ENCODE data around the gene EML5. TPM values are rescaled to one million over a fixed set of nuclear protein-coding genes. Genes with fewer than 3 reads are reported as not detected.
A peak's percentile ranks its signal among the peaks of the same experiment; 100 is the strongest.

EML5 gene
- total RNA-seq, 6 experiments from 2014 or later: 8.7 to 15.7 (median 14.7) TPM

DNA sequence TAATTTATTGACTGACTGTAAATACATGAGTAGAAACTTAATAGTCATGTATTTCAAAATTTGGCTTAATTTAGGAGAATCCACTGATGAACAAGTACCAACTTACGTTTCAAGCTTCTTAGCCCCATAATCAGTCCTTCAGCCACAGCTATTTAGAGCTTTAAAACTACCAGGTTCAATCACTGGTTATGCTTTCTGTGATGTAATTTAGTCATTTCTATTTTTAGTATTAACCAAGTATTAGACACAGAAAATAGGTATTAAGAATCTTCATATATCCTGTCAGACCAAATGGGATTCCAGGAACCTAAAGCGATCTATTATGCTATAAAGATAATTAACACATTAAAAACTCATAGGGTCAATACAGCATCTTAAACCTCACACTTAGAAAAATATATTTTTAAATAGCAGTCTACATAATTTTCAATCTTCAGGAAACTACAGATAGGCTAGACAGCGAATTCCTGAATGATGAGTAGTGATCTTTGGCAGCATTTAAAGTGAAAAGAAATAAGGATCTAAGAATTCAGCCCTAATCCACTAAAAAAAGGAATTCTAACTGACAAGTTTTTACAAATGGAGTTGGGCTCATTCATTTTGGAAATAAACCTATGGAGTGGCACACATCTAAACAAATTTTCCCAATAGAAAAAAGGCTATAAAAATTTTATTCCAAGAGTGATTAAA lies 178.4 kb downstream of the EML5 start:
- peaks cover 51% of the 10 kb centered on the region for H3K36me3 Mint-ChIP-seq (ENCODE audit: low read depth)
- H3K27me3 Mint-ChIP-seq (ENCODE audit: insufficient read depth): no peaks in the 10 kb centered on the region; the same call in 1 of the 2 replicates
- peak; percentile 68 for DNase-seq
- H3K4me3 Mint-ChIP-seq: peak overlapping the region; percentile 68
- TF ChIP-seq, protein P1, sequence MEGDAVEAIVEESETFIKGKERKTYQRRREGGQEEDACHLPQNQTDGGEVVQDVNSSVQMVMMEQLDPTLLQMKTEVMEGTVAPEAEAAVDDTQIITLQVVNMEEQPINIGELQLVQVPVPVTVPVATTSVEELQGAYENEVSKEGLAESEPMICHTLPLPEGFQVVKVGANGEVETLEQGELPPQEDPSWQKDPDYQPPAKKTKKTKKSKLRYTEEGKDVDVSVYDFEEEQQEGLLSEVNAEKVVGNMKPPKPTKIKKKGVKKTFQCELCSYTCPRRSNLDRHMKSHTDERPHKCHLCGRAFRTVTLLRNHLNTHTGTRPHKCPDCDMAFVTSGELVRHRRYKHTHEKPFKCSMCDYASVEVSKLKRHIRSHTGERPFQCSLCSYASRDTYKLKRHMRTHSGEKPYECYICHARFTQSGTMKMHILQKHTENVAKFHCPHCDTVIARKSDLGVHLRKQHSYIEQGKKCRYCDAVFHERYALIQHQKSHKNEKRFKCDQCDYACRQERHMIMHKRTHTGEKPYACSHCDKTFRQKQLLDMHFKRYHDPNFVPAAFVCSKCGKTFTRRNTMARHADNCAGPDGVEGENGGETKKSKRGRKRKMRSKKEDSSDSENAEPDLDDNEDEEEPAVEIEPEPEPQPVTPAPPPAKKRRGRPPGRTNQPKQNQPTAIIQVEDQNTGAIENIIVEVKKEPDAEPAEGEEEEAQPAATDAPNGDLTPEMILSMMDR (IDR thresholded peaks at IDR 0.05): no peak
- peaks cover 57% of the 10 kb centered on the region for H3K4me1 Mint-ChIP-seq (ENCODE audit: low read depth)
- H3K27ac Mint-ChIP-seq: peak overlapping the region; percentile 92
- no peaks in the 10 kb centered on the region for H3K9me3 Mint-ChIP-seq

DNA sequence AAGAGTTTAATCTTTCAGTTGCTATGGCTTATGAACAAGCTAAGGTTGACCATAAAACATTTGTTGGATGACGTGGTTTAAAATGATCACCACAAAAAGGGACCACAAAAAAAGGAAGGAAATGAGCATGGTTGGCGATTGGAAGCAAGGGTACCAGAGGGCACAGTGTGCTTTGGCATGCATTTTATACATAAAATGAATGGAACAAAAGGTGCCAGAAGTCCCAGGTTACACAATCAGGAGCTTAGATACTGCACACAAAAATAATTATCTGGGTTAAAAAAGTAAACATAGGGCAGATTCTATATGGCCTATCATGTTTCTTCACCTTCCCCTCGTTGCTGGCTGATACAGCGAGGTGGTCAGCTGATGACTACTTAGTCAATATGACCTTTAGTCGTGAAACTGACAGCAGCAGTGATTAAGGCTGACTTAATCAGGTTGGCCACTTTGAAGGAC lies 179.2 kb downstream of the EML5 start:
- peak overlapping the region; percentile 92 for H3K27ac Mint-ChIP-seq
- no peaks in the 10 kb centered on the region; the same call in 1 of the 2 replicates for H3K27me3 Mint-ChIP-seq (ENCODE audit: insufficient read depth)
- H3K9me3 Mint-ChIP-seq: no peaks in the 10 kb centered on the region
- DNase-seq: peak; percentile 65
- TF ChIP-seq, protein P1 (IDR thresholded peaks at IDR 0.05): no peak
- peaks cover 58% of the 10 kb centered on the region for H3K36me3 Mint-ChIP-seq (ENCODE audit: low read depth)
- H3K4me1 Mint-ChIP-seq (ENCODE audit: low read depth): peaks cover 57% of the 10 kb centered on the region
- H3K4me3 Mint-ChIP-seq: peak overlapping the region; percentile 68

DNA sequence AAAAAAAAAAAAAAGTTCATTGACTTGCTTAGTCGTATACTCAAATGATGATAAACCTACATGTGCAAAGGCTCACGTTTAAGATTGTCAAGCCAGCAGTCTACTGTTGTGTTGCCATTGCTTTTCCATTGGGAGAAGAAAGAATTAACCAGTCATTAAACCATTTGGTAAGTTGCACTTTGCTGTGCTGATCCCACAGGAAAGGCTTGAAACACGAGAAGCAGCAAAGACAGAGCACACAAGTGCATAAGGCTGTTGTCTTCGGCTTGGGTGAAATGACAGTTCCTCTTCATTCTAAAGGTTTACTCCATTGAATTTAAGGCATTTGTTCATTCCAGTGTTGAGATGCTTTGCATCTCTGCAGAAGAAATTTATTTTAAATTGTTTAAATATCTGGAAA lies 179.8 kb downstream of the EML5 start:
- Mint-ChIP-seq H3K36me3 (ENCODE audit: low read depth) (peaks cover 59% of the 10 kb centered on the region), H3K4me1 (ENCODE audit: low read depth) (peaks cover 57% of the 10 kb centered on the region), H3K27ac (peak overlapping the region; percentile 92), H3K9me3 (no peaks in the 10 kb centered on the region), H3K27me3 (ENCODE audit: insufficient read depth) (no peaks in the 10 kb centered on the region; the same call in none of the 2 replicates), H3K4me3 (peak overlapping the region; percentile 68)
- TF ChIP-seq, protein P1 (IDR thresholded peaks at IDR 0.05): no peak
- no peak for DNase-seq

DNA sequence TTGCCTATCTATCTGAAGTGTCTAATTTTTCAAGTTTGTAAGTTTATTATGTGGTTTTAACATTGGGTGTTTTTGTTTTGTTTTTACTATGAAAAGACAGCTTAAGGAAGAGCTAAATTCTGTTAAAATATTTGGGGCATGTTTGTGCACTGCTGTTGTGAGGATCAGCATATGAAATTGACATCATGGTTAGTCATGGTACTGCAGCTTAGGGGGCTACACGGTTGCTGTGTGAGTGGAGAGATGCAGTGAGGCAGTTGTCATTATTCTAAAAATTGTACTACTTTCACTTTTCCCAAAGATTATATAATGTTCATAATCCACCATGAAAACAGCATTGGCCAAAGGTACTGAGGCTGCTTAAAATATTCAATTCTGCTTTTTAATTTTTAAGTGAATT lies 180.9 kb downstream of the EML5 start:
- H3K36me3 Mint-ChIP-seq (ENCODE audit: low read depth): peaks cover 65% of the 10 kb centered on the region

DNA sequence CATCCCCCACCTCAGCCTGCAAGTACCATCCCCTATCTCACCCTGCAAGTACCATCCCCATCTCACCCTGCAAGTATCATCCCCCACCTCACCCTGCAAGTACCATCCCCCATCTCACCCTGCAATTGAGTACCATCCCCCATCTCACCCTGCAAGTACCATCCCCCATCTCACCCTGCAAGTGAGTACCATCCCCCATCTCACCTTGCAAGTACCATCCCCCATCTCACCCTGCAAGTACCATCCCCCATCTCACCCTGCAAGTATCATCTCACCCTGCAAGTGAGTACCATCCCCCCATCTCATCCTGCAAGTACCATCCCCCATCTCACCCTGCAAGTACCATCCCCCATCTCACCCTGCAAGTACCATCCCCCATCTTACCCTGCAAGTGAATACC lies 184.9 kb downstream of the EML5 start:
- DNase-seq: no peak
- Mint-ChIP-seq H3K4me3 (no peak overlapping the region; the same call in 1 of the 2 replicates), H3K27ac (no peak overlapping the region), H3K4me1 (ENCODE audit: low read depth) (peaks cover 38% of the 10 kb centered on the region), H3K9me3 (no peaks in the 10 kb centered on the region), H3K27me3 (ENCODE audit: insufficient read depth) (no peaks in the 10 kb centered on the region; the same call in none of the 2 replicates), H3K36me3 (ENCODE audit: low read depth) (peaks cover 54% of the 10 kb centered on the region)
- TF ChIP-seq, protein P1 (IDR thresholded peaks at IDR 0.05): no peak

More for the DNA sequence above, 180.9 kb downstream of the EML5 start:
- H3K4me3 Mint-ChIP-seq: peak overlapping the region; percentile 22
- peaks cover 65% of the 10 kb centered on the region for H3K4me1 Mint-ChIP-seq (ENCODE audit: low read depth)
- no peaks in the 10 kb centered on the region for H3K9me3 Mint-ChIP-seq
- H3K27ac Mint-ChIP-seq: peak overlapping the region; percentile 63
- TF ChIP-seq, protein P1 (IDR thresholded peaks at IDR 0.05): peak; percentile 43
- DNase-seq: no peak
- H3K27me3 Mint-ChIP-seq (ENCODE audit: insufficient read depth): no peaks in the 10 kb centered on the region; the same call in none of the 2 replicates

All from HFFc6 (cell line).